NCI-H1417 (cell line): ENCODE measurements around the gene MYOM3.
"Not testable (repeated sequence)": the region's sequence is repeated elsewhere in the genome, so short reads cannot be mapped to it uniquely, and the experiment has no call there.

Experiments
- DNase-seq, 3 experiments: peaks; one replicate each; lab custom pipeline; 2025; lab: John Stamatoyannopoulos, UW

The MYOM3 gene

DNA sequence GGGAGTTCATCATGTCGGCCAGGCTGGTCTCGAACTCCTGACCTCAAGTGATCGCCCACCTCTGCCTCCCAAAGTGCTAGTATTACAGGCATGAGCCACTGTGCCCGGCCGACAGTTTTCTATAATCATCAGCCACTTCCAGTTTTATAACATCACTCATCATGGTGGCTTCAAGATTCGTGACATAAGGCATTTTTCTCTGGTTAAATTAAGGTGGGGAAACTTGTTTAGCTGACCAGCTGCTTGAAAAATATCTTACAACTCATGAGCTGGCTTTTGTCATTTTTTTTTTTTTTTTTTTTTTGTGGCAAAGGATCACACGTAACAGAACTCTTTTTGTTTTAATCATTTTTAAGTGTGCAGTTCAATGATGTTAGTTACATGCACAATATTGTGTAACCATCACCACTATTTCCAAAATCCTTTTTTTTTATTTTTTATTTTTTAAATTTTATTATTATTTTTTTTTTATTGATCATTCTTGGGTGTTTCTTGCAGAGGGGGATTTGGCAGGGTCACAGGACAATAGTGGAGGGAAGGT is 80.9 kb downstream of the MYOM3 start:
- not testable (repeated sequence) for DNase-seq

DNA sequence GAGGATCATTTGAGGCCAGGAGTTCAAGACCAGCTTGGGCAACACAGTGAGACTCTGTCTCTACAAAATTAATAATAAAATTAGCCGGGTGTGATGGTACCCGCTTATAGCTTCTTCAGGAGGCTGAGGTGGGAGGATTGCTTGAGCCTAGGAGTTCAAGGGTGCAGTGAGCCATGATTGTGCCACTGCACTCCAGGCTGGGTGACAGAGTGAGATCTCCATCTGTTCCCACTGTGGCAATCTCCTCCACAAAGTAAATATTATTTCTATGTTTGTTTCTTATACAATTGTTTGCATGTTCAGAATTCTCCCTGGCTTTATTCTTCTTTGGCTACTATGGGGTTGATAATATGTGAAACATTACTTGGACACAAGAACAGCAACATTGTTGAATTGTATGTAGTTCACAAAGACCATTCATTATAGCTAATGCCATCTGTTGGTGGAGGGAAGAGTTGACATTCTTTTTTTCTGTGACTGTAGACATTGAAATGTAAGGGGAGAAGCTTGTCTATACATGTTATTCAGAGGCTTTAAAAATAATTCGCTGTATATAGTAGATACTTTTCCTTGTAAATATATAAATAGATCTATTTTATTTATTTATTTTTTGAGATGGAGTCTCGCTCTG is 84.0 kb downstream of the MYOM3 start:
- peak in 2 of 3 experiments; percentile 27 to 33 for DNase-seq

GRCh38 chr1:24022581-24023361 is 89.2 kb downstream of the MYOM3 start:
- no peak for DNase-seq

DNA sequence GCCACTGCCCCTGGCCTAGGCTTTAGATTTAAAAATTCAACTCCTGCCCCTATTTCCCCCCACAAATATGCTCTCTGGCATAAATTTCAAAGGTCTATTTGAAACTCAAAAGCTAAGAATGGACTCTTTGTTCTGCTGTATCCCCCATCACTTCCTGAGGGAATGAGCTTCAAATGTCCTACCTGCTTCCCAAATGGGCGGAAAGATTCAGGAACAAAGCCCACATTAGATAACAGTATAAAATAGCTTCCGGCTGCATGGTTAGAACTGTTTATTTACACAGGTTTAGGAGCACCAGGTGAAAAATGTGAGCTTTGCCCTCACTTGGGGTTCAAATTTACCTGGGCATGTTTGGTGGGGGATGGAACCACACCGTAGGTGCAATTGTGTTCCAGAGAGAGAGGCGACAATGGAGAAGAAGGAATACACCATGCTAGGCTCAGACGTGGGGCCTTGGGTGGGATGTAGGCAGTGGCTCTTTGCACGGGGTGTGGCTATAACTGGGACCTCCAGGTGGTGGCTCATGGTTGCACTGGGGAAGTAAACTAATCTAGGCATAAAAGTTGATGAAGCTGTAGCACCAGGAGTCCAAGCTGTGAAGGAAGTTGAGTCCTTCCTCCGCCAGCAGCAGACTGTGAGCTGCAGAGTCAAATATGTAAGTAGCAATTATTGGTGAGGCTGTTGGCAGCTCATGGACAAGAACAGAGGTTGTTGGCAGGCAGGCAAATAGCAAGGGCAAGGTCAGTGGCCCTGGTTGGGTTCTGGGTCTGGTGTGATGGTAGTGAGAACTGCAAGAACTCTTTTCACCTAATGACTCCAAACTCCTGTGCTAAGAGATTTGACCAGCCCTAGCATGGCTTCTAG is 90.3 kb downstream of the MYOM3 start:
- DNase-seq = no peak

- DNase-seq = no peak
Observed at GRCh38 chr1:24020470-24020869, 91.5 kb downstream of the MYOM3 start.

- no peak for DNase-seq
Observed at GRCh38 chr1:24020025-24020424, 91.9 kb downstream of the MYOM3 start.

- peak in 2 of 3 experiments; percentile 14 to 36 for DNase-seq
Observed at GRCh38 chr1:24018611-24019580, 93.0 kb downstream of the MYOM3 start.

- no peak for DNase-seq
Observed at GRCh38 chr1:24015221-24016210, 96.4 kb downstream of the MYOM3 start.

GRCh38 chr1:24012878-24013277 is 99.1 kb downstream of the MYOM3 start:
- not testable (repeated sequence) for DNase-seq

- DNase-seq = no peak
Observed at GRCh38 chr1:24010650-24011049, 101.3 kb downstream of the MYOM3 start.

GRCh38 chr1:24009406-24009805 is 102.5 kb downstream of the MYOM3 start:
- no peak for DNase-seq

DNA sequence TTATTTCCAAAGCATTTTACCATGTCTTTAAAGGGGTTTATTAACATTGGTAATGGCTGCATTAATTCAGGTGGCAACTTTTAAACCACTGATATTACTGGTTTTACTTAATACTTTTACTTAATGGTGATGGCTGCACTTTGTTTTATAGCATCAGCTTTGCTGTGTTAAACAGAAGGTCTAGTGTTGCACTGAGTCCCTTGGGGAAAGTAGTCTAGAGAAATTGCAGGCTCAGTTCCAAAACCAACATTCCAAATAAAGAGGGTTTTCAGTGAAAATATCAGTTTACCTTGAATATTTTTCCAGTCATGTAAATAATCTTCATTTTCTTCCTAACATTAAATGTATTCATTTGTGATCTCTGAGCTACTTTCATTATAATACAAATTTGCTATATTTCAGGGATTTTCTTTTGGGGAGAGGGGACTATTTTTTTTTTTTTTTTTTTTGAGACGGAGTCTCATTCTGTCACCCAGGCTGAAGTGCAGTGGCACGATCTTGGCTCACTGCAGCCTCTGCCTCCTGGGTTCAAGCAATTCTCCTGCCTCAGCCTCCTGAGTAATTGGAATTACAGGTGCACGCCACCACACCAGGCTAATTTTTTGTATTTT is 103.3 kb downstream of the MYOM3 start:
- DNase-seq = not testable (repeated sequence)

GRCh38 chr1:24007079-24007478 is 104.9 kb downstream of the MYOM3 start:
- DNase-seq = no peak
